NCI-H82 treated with DMSO at 0.1 percent for 48 hours (cell line): ENCODE data around the gene PEPD.

ENCODE experiments used
- DNase-seq: peaks from one replicate; lab custom pipeline; 2025; ENCODE audit not compliant: unreplicated experiment; lab: John Stamatoyannopoulos, UW

The PEPD gene

DNA sequence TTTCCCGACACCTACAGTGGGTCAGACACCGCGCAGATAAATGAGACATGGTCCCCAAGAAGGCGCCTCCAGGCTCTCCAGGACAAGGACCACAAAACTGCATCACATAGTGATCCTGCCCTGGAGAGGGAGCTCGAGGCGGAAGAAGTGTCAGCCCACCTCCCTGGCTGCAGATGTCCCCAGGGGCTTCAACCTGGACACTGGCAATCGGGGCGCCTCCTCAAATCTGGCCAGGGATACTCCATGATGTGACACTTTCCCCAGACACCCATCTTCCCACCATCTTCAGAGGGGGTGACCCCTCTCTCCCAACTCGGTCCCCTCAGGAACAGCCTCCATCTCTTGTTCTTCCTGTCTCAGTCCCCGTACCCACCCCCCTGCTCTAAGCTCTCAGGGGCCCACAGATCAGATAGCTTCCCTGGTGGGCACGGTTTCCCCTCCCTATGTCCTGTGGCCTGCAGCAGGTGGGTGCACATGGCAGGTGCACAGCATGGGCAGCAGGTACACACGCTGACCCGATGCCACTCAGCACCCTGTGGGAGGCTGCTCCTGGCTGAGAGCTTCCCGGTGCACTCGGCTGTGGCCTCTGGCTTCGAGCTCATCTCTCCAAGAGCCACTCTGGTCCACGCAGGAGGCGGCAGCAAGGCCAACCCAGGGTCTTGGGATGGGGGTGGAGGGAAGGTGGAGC, 61.2 kb downstream of the PEPD start:
- DNase-seq: no peak

DNA sequence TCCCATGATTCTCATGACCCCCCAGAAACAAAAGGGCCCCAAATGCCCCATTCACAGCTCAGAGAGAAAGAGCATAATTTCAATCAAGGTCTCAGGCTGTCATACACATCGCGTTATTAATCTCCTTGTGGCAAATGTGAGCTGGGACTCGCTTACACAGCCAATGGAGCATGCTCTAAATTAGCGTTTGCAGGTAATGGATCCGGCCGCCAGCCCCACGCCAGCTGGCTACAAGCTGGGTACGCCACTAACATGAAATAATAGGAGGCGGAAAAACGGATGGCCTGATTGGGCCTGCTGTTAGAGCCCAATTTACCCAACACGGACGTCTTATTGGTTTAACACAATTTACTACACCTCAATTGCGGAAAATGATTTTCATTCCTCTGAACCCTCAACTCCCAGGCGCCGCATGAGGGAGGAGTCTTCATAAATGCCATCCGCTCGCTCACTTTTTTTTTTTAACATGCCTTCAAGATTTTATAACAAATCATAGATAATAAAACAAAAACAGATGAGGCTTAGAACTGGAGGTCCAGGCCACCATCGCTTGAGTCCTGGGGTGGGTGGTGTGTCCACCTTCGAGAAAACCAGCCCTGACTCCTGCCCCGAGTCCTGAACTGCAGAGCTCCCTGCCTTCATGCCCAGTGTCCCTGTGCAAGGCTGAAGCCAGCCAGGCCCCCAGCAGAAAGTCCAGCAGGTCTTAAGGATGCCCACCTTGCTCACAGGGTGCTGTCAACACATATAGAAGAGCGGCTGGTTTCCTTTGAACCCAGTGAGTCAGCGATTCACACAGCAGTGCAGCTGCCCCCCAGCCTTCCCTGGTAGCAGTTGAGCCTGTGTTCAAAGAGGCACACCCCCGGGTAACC, 62.1 kb downstream of the PEPD start:
- no peak for DNase-seq

DNA sequence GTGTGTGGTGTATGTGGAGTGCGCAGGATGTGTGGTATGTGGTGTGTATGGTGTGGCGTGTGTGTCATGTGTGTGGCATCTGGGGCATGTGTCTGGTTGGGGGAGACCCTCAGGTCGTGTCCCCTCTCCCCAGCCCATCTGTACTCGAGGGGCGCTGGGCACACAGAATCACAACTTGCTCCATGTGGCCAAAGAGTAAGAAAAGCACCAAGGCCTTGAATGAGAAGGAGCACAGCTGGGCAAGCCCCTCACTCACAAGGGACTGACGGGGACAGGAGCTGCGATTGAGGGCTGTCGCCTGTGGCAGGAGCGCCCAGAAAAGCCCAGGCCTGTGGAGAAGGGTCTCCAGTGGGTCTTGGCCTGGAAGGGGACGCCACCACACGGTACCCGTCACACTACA, 62.8 kb downstream of the PEPD start:
- no peak for DNase-seq

DNA sequence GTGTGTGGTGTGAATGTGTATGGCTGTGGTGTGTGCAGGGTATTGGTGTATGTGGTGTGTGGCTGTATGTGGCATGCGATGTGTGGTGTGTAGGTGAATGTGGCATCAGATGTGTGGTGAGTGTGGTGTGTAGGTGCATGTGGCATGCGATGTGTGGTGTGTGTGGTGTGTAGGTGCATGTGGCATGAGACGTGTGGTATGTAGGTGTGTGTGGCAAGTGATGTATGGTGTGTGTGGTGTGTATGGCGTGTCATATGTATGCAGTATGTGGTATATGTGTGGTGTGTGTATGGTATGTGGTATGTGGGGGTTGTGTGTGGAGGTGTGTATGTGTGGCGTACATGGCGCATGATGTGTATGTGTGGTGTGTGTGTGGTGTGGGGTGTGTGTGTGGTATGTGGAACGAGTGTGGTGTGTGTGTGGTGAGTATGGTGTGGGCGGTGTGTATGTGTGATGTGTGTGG, 63.4 kb downstream of the PEPD start:
- DNase-seq: no peak

DNA sequence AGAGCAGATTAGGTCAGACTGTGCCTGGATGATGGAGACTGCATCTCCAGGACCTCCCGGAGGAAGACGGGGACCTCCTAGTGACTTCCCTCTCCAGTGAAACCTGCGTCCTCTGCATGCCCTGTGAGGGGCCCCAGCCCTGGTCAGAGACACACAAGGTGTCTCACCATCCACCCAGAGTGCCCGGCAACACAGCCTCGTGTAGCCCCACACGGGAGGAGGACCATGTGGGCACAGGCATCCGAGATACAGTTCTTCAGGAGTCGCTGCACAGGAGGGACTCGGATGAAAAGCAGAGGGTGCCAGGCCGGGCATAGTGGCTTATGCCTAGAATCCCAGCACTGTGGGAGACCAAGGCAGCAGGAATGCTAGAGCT, 64.8 kb downstream of the PEPD start:
- DNase-seq: no peak

DNA sequence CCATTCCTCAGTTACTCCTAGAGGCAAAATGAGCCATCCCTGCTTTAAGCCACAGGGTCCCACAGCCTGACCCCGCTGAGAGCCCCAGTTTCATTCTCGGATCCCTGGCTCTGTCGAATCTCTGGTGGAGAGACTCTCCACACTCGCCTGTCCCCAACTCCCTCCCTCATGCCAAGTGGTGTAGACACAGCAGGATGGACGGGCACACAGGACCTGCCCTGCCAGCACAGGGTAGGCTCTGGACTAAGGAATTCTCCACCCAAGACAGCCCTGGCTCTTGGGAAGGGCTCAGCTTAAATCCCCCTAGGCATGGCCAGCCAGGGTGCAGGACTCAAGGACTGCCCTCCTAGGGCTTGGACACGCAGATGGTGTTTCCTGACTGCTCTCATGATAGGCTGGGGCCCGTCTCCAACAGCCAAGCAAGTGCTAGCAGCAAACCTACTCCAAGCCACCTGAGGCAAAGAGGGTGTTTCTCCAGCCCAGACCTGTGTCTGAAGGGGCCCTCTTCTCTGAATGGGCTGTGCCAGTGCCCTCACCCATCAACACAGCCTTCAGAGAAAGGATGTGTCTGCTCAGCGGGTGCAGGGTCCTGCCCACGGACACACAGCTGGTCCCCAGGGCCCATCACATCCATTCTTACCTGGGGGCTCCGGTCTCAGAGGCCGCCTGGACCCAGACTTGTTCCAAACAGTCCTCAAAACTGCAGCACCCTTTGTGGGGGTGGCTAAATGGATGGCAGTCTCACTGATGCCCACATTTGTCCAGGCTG, 65.3 kb downstream of the PEPD start:
- DNase-seq: no peak

DNA sequence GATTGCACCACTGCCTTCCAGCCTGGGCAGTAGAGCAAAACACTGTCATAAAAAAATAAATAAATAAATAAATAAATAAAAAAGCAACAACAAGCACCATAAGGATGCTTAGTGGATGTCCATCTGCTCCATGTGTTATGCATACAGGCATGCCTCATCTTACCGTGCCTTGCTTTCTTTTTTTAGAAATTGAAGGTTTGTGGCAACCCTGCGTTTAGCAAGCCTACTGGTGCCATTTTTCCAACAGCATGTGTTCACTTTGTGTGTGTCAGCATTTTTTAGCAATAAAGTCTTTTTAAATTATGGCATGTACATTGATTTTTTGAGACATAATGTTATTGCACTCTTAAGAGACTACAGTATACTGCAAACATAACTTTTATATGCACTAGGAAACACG, 68.3 kb downstream of the PEPD start:
- DNase-seq: no peak

DNA sequence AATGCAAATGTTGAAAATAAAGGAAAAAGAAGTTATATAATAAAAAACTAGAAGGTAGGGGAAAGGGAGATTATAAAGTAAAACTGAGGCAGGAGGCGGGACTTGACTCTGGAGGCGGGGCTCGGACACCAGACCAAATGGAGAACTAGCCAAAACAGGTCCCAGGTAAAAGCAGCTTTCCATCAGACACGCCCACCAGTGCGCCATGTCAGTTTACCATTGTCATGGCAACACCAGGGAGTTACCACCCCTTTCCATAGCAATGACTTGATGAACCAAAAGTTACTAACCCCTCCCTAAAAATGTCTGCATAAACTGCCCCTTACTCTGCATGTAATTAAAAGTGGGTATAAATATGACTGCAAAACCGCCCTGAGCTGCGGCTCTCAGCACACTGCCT, 70.9 kb downstream of the PEPD start:
- DNase-seq: no peak

DNA sequence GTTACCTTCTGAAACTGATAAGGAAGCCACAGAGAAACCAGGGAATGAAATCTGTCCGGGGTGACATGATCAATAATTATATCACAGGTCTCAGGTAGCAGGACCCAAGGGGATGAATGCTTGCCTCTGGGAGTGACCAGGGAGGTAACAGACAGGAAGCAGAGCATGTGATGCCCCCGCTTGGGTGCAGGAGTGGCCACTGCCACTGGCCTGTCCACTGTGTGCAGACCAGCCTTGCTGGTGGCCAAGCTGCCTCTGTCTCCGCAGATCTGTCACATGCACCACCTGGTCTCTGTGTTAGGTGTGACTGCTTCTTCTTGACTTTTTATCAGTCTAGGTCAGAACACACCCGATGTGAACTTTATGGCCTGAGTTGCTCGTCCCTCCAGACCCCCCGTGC, 71.8 kb downstream of the PEPD start:
- DNase-seq: no peak

DNA sequence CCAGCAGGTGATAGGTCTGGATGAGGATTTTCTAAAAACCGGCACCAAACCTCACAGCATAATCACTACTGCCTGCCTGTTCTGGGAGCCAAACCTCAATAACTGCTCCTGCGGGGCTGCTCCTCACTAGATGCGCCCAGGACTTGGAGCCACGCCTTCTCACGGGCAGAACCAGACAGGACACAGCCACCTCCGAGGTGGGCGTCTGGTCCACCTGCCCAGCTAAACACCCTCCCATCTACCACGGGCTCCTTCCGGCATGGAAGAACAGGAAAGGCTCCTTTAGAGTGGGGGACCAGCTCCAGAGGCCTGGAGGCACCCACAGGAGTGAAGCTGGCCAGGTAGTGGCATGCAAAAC, 73.5 kb downstream of the PEPD start:
- DNase-seq: no peak

DNA sequence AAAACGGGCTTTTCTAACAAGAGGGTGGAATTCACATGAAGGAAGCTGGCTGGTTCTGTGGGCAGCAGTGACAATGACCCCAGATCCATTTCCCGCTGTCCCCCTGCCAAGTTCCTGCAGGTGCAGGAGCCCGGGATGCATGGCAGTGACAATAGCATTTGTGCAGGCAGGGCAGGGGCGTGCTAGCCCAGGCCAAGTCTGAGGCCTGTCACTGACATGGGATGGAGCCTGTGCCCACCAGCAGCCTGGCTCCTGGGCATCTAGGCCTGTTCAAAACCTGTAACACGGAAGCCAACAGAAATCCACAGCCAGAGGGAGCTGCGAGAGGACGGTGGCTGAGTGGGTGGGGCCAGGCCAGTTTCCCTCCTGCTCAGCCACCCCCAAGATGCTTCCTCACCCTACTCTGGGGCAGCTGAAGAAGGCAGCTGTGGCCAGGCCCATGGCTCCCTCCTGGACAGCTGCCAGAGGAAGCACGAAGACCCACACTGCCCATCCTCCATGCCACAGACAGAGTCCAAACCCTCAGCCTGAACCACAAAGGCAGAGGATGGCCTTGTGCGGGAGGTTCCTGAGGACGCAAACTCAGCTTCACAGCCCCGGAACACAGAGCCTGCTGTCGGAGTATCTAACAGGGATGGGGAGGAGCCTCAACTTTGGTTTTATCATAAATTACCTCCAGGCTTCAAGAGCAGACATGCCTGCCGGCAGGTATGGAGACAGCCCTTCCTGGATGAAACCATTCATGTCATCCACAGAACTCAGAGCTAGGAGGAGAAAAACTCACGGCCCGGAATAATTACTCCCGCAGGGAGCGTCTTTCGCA, 74.0 kb downstream of the PEPD start:
- DNase-seq: no peak

DNA sequence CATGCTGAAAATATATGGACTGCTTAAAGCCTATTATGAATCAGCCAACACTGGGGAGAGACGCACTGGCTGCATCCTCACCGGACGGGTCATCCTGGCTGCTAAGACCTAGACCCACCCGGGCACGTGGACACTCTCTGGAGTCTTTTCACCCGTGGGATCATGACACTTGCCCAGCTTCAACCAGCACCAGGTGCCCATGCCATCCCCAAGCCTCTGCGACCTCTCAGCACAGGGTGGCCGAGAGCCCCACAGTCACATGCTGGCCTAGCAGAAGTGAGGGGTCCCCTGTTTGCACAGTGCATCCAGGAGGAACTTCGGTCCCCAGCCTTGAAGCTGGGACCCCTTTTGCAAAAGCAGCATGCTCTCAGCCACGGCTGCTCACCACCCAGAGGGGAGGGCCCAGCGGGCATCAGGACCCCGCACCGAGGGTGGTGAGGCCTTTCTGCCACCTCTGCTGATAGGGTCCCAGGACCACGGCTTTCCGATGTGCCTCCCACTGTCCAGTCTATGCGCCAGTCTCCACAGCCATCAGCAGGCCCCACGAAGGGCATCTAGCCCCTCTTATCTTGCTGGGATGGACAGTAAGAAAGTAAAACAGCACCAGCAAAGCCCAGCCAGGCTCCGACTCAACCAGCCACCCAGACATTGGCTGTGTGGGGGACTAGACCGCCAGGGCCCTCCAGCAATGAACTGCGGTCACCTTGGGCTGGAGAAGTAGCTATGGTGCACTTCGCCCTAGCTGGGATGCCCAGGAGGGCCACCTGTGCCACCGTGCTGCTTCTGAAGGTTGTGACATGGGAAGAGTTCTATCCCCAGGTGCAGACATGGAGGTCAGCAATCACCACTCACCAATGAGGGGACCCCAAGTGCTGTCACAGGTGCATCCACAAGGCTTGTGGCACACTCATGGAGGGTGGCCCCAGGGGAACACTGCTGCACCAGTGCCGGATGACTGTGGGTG, 75.0 kb downstream of the PEPD start:
- DNase-seq: no peak

DNA sequence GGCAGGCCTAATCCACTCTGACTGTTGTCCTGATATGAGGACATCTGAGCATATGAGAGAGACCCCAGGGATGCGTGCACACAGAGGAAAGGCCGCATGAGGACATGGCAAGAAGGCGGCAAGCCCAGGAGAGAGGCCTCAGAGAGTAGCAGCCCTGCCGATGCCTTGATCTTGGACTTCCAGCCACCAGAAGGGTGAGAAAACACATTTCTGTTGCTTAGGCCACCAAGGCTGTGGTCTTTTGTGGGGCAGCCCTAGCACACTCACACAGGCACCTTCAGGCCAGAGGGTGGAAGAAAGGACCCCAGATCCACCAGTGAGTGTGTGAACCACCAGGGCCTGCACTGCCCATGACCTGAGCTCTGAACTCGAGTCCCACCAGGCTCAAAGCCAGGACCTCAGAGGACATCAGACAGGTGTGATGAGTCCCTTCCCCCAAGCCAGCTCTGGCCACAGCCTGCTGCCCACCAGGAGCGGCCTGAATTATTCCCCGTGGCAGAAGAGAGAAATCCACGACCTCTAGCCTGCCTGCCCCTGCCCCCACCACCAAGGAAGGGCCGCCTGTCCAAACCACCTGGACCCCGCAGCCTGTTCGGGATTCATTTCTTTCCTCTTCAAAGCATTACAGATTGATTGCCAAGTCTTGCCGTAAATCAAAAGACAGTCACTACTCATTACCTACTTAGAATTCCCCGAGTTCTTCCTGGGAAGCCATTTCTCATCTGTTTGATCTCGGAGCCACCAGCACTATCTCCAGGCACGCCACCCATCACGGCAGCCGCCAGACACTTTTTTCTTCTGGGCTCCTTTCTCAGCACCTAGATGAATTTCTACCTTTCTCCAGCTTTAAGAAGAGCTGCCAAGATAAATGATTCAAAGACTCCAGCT, 75.9 kb downstream of the PEPD start:
- no peak for DNase-seq

DNA sequence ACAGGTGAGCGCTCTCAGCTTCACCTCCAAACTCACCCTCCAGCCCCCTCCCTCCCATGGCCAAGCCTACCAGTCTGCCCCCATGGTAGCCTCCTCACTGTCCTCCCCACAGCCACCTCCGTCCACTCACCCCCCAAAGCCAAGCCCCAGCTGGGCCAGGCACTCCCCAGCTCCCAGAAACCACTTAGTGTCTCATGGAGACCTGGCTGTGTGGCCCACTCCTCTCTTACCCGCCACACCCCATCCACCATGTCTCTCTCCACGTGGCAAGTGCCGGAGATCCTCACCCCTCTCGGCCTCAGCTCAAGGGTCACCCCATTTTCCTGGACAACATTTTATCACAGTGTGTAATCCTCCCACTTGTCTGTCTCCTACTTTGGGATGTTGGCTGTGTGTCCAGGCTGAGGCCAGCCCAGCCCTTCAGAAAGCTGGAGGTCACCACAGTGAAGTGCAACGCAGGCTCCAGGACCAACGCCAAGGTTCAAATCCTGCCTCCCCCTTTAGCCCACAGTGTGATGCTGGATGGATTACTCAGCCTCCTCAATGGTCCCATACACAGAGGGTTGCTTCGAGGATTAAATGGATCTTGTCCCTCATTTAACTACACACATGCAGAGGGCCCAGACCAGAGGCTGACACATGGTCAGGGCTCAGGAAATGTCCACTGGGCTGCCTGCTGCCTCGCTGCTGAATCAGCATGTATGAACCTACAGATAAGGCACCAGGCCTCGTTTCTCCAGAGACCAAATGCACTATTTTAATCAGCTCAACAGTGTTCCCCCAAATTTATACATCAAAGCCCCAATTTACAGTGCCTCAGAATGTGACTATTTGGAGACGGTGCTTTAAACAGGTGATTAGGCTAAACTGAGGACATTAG, 76.8 kb downstream of the PEPD start:
- no peak for DNase-seq

DNA sequence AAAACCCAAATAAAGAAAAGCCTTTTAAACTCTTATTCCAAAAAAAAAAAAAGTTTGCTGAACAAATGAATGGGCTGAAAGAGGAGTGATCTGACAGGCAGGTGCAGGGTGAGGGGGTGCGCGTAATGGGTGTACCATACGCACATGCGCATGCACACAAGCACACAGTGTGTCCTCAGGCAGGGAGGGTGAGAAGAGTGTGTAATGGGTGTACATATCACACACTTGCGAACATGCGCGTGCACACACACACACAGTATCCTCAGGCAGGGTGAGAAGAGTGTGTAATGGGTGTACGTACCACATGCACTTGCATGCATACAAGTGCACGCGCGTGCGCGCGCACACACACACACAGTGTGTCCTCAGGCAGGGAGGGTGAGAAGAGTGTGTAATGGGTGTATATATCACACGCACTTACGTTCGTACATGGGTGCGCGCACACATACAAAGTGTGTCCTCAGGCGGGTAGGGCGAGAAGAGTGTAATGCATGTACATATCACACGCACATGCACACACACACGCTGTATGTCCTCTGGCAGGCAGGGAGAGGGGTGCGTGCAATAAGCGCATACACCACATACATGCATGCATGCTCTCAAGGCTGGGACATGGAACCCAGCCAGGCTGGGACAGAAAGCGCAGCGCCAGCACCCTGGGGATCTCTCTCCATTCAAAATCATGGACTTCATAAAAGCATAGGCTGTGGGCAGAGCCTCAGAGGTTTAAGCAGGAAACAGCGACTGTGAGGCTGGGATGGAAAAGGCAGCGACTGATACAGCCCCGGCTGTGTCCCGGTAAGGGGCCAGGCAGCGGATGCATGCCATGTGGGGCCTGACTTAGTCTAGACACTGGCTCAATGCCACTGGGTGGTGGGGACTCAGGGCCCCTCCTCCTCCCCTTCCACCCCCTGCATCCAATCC, 77.7 kb downstream of the PEPD start:
- DNase-seq: no peak

DNA sequence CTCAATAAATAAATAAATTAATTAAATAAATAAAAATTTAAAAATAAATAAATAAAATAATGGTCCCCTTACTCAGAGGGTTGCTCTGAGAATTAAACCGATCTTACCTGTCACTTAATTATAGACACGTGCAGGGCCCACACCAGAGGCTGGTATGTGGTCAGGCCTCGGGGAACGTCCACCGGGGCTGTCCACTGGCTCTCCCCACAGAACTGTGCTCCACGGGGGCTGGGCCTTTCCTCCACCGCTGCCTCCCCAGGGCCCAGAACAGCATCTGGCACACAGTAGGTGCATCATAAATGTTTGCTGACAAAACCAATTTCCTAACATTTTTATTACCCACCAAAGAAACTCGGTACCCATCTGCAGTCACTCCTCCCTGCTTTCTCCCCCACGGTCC, 78.9 kb downstream of the PEPD start:
- no peak for DNase-seq

DNA sequence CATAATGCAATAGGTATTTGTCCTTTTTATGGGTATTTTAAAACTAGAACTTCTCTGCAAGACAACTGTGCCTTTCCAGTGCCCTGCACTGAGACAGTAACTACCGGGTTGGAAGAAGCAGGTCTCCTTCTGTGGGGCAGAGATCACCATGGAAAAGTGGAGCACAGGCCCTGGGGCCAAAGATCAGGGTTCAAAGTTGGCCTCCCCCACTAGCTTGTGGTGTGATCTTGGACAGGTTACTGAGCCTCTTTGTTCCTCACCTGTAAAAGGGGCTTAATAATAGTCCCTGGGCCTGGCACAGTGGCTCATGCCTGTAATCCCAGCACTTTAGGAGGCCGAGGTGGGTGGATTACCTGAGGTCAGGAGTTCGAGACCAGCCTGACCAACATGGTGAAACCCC, 79.8 kb downstream of the PEPD start:
- DNase-seq: no peak
